H1 (cell line): ENCODE measurements around the gene KRTAP15-1. TPM values are rescaled to one million over a fixed set of nuclear protein-coding genes. Genes with fewer than 3 reads are reported as not detected.

Source experiments
- CTCF ChIA-PET: fragments of 300-600 bp; sonication (Branson Sonifier 250); formaldehyde crosslinking; loops from one replicate; lab custom pipeline; 2021; ENCODE audit not compliant: partially characterized antibody; lab: Charles Lee
- POLR2A ChIA-PET: fragments of 300-600 bp; sonication (Branson Sonifier 250); formaldehyde crosslinking; loops from one replicate; lab custom pipeline; 2021; ENCODE audit warnings: inconsistent platforms; ENCODE audit not compliant: partially characterized antibody; lab: Charles Lee
- DNase-seq, 2 experiments: peaks; one replicate each; pipeline versions ENCODE4 v3.0.0 to v3.0.0-alpha.2; 2010 to 2022; ENCODE audit warnings: low spot score in 2 of 2, low read depth in 1 of 2, mixed read lengths in 1 of 2
- FAIRE-seq: peaks from 2 replicates; lab custom pipeline; 2011; peaks lifted over from hg19 to GRCh38; lab: Jason Lieb, UNC
- H2AFZ ChIP-seq: 2 replicates; pipeline ENCODE4 v1.8.1; 2012; ENCODE audit warnings: low read length, inconsistent platforms
- H2AK5ac ChIP-seq: 2 replicates; pipeline ENCODE4 v1.6.1; 2013; ENCODE audit warnings: low read depth, low read length
- H2BK120ac ChIP-seq: replicated peaks from 2 replicates; pipeline ENCODE3; 2013; ENCODE audit warnings: low read depth, low read length, inconsistent platforms
- H2BK12ac ChIP-seq: 2 replicates; pipeline ENCODE4 v1.6.1; 2013; ENCODE audit warnings: low read depth, low read length
- H2BK15ac ChIP-seq: 2 replicates; pipeline ENCODE4 v1.6.1; 2013; ENCODE audit warnings: low read length
- H2BK20ac ChIP-seq: 2 replicates; pipeline ENCODE4 v1.6.1; 2013; ENCODE audit warnings: low read length
- H2BK5ac ChIP-seq: 2 replicates; pipeline ENCODE4 v1.6.1; 2013; ENCODE audit warnings: low read depth, low read length
- H3K14ac ChIP-seq: 2 replicates; pipeline ENCODE4 v1.6.1; 2013; ENCODE audit warnings: inconsistent platforms; ENCODE audit not compliant: insufficient read length
- H3K18ac ChIP-seq: 2 replicates; pipeline ENCODE4 v1.6.1; 2013; ENCODE audit warnings: low read length; ENCODE audit errors: extremely low read depth
- H3K23ac ChIP-seq: 2 replicates; pipeline ENCODE4 v1.6.1; 2013; ENCODE audit warnings: inconsistent platforms; ENCODE audit not compliant: insufficient read length
- H3K23me2 ChIP-seq: 2 replicates; pipeline ENCODE4 v1.6.1; 2013; ENCODE audit warnings: low read depth, low read length
- H3K27ac ChIP-seq: 2 replicates; pipeline ENCODE4 v1.6.1; 2011; ENCODE audit warnings: low read depth, low read length, inconsistent platforms
- H3K27me3 ChIP-seq, 4 experiments: replicated peaks in 1 of 4; 1 replicate in 1 of 4; 2 replicates in 3 of 4; pipeline versions ENCODE4 v1.6.1 to v1.8.1; 2011 to 2013; ENCODE audit warnings: low read length in 3 of 4, mild to moderate bottlenecking in 3 of 4, inconsistent platforms in 2 of 4, mixed read lengths in 2 of 4, moderate library complexity in 1 of 4; ENCODE audit not compliant: control insufficient read depth in 3 of 4, insufficient read depth in 3 of 4; ENCODE audit errors: extremely low read depth in 1 of 4
- H3K36me3 ChIP-seq, 4 experiments: 2 replicates each; pipeline versions ENCODE4 v1.6.1 to v1.8.1; 2011 to 2013; ENCODE audit warnings: mild to moderate bottlenecking in 4 of 4, low read length in 3 of 4, moderate library complexity in 2 of 4, control low read depth in 1 of 4, inconsistent platforms in 1 of 4; ENCODE audit not compliant: insufficient read depth in 4 of 4, control insufficient read depth in 2 of 4
- H3K4ac ChIP-seq: replicated peaks from 2 replicates; pipeline ENCODE3; 2013; ENCODE audit warnings: low read length, low read depth, mixed read lengths, inconsistent platforms; ENCODE audit not compliant: insufficient read length
- H3K4me1 ChIP-seq, 4 experiments: replicated peaks in 1 of 4; 1 replicate in 1 of 4; 2 replicates in 3 of 4; pipeline versions ENCODE4 v1.6.1 to v1.8.1; 2011 to 2013; ENCODE audit warnings: low read length in 3 of 4, inconsistent platforms in 2 of 4, mixed read lengths in 1 of 4; ENCODE audit not compliant: insufficient read depth in 4 of 4, control insufficient read depth in 3 of 4
- H3K4me2 ChIP-seq, 2 experiments: 2 replicates each; pipeline versions ENCODE4 v1.6.1 to v1.8.1; 2011 to 2013; ENCODE audit warnings: low read depth in 2 of 2, low read length in 2 of 2, control low read depth in 1 of 2, inconsistent platforms in 1 of 2, mild to moderate bottlenecking in 1 of 2; ENCODE audit not compliant: insufficient read depth in 1 of 2
- H3K4me3 ChIP-seq, 4 experiments: fragments of 200-600, 300-600 bp in 1 of 4; sonication (generic), shearing (Covaris generic), sonication (Bioruptor Twin) in 1 of 4; 2 replicates each; pipeline versions ENCODE4 v1.5.1 to v1.8.1; 2011 to 2016; ENCODE audit warnings: low read length in 4 of 4, low read depth in 3 of 4, control low read depth in 2 of 4, inconsistent platforms in 2 of 4, mild to moderate bottlenecking in 2 of 4, mixed read lengths in 1 of 4, moderate library complexity in 1 of 4; ENCODE audit not compliant: insufficient read depth in 2 of 4; ENCODE audit errors: extremely low read depth in 1 of 4
- H3K56ac ChIP-seq: replicated peaks from 2 replicates; pipeline ENCODE3; 2013; ENCODE audit warnings: low read depth, mild to moderate bottlenecking, mixed read lengths, low read length, inconsistent platforms; ENCODE audit not compliant: insufficient read length
- H3K79me1 ChIP-seq: 2 replicates; pipeline ENCODE4 v1.6.1; 2013; ENCODE audit warnings: low read depth, low read length, control low read depth
- H3K79me2 ChIP-seq, 2 experiments: 2 replicates each; pipeline versions ENCODE4 v1.6.1 to v1.8.1; 2012 to 2013; ENCODE audit warnings: low read length in 2 of 2, mild to moderate bottlenecking in 2 of 2, inconsistent platforms in 1 of 2; ENCODE audit not compliant: insufficient read depth in 2 of 2, control insufficient read depth in 1 of 2
- H3K9ac ChIP-seq, 4 experiments: replicated peaks in 1 of 4; 1 replicate in 1 of 4; 2 replicates in 3 of 4; pipeline versions ENCODE4 v1.6.1 to v1.8.1; 2011 to 2013; ENCODE audit warnings: low read depth in 3 of 4, low read length in 3 of 4, control low read depth in 2 of 4, mild to moderate bottlenecking in 2 of 4, moderate library complexity in 2 of 4, inconsistent platforms in 1 of 4; ENCODE audit errors: extremely low read depth in 1 of 4
- H3K9me3 ChIP-seq, 2 experiments: 2 replicates each; pipeline versions ENCODE4 v1.6.1 to v1.8.1; 2012 to 2013; ENCODE audit warnings: mild to moderate bottlenecking in 2 of 2, moderate library complexity in 2 of 2, control low read depth in 1 of 2, inconsistent platforms in 1 of 2, low read depth in 1 of 2, low read length in 1 of 2, mixed read lengths in 1 of 2; ENCODE audit not compliant: insufficient read depth in 2 of 2
- H4K20me1 ChIP-seq, 2 experiments: replicated peaks in 1 of 2; 2 replicates each; pipeline versions ENCODE3 to v1.8.1; 2011 to 2013; ENCODE audit warnings: inconsistent platforms in 2 of 2, low read length in 2 of 2, mild to moderate bottlenecking in 1 of 2; ENCODE audit not compliant: insufficient read depth in 2 of 2, control insufficient read depth in 1 of 2
- H4K5ac ChIP-seq: 2 replicates; pipeline ENCODE4 v1.6.1; 2013; ENCODE audit warnings: low read length, low read depth, mixed read lengths, inconsistent platforms; ENCODE audit not compliant: insufficient read length
- H4K8ac ChIP-seq: 2 replicates; pipeline ENCODE4 v1.8.0; 2013; ENCODE audit warnings: mild to moderate bottlenecking, moderate library complexity, low read length, inconsistent platforms; ENCODE audit not compliant: insufficient read depth; ENCODE audit errors: extremely low read depth
- H4K91ac ChIP-seq: replicated peaks from 2 replicates; pipeline ENCODE3; 2013; ENCODE audit warnings: low read length, mixed read lengths, inconsistent platforms; ENCODE audit not compliant: insufficient read length
- BCL11A ChIP-seq, 2 experiments: IDR thresholded peaks; one replicate each; pipeline ENCODE4 v1.6.1; 2011; ENCODE audit warnings: low read depth in 2 of 2, low read length in 2 of 2, mild to moderate bottlenecking in 2 of 2
- CTCF ChIP-seq, 3 experiments: IDR thresholded peaks; 1 replicate in 2 of 3; 2 replicates in 1 of 3; pipeline versions ENCODE4 v1.5.1 to v1.6.1; 2011; ENCODE audit warnings: low read length in 3 of 3, mild to moderate bottlenecking in 3 of 3, inconsistent platforms in 2 of 3, low read depth in 1 of 3, moderate library complexity in 1 of 3; ENCODE audit not compliant: insufficient read depth in 1 of 3; ENCODE audit errors: control extremely low read depth in 1 of 3
- EGR1 ChIP-seq: IDR thresholded peaks from 2 replicates; pipeline ENCODE4 v1.6.1; 2011; ENCODE audit warnings: low read depth, low read length, borderline replicate concordance
- GABPA ChIP-seq: IDR thresholded peaks from 2 replicates; pipeline ENCODE4 v1.6.1; 2011; ENCODE audit warnings: mild to moderate bottlenecking, low read length, moderate library complexity, borderline replicate concordance; ENCODE audit not compliant: insufficient read depth
- KDM1A ChIP-seq: fragments of 200-600, 300-600 bp; sonication (generic); IDR thresholded peaks from 2 replicates; pipeline ENCODE4 v1.7.1; 2016; ENCODE audit warnings: mild to moderate bottlenecking, low read length, borderline replicate concordance
- NRF1 ChIP-seq: IDR thresholded peaks from 2 replicates; pipeline ENCODE4 v1.6.1; 2011; ENCODE audit warnings: mild to moderate bottlenecking, low read depth, low read length, improper control_type of control experiment
- POLR2A ChIP-seq, 2 experiments: IDR thresholded peaks; 1 replicate in 1 of 2; 2 replicates in 1 of 2; pipeline ENCODE4 v1.6.1; 2011; ENCODE audit warnings: low read depth in 2 of 2, low read length in 2 of 2, mild to moderate bottlenecking in 2 of 2; ENCODE audit errors: control extremely low read depth in 1 of 2
- RBBP5 ChIP-seq: IDR thresholded peaks from 2 replicates; pipeline ENCODE4 v1.7.1; 2012; ENCODE audit warnings: low read depth, mild to moderate bottlenecking, inconsistent platforms, low read length, moderate library complexity, borderline replicate concordance
- SRF ChIP-seq: IDR thresholded peaks from 2 replicates; pipeline ENCODE4 v1.6.1; 2011; ENCODE audit warnings: mild to moderate bottlenecking, low read depth, low read length, moderate library complexity
- TBP ChIP-seq: IDR thresholded peaks from 2 replicates; pipeline ENCODE4 v1.6.1; 2011; ENCODE audit warnings: low read depth, low read length, improper control_type of control experiment
- TEAD4 ChIP-seq: IDR thresholded peaks from 2 replicates; pipeline ENCODE4 v1.6.1; 2012; ENCODE audit warnings: low read depth, low read length, inconsistent platforms, mixed read lengths
- WGBS, 2 experiments: shearing (Covaris generic) in 1 of 2; methylation state at CpG; one replicate each; pipeline versions ENCODE4 v1.1.6 to v1.1.7; 2013 to 2015; ENCODE audit warnings: low lambda C conversion rate in 2 of 2, mixed read lengths in 2 of 2, inconsistent platforms in 1 of 2, low coverage in 1 of 2, missing lambda C conversion rate in 1 of 2; ENCODE audit not compliant: insufficient replicate concordance in 2 of 2, insufficient coverage in 1 of 2, insufficient read length in 1 of 2; ENCODE audit errors: extremely low coverage in 1 of 2, missing lambda C conversion rate in 1 of 2; 5-methylcytosine and 5-hydroxymethylcytosine counted together
- polyA plus RNA-seq, 7 experiments: library from polyadenylated mRNA; depleted of rRNA in 3 of 7; stranded (reverse) in 5 of 7; unstranded in 2 of 7; fragments of >200 nt in 5 of 7; fragments of 200-250 nt in 2 of 7; gene quantifications; 1 replicate in 5 of 7; 2 replicates in 1 of 7; 4 replicates in 1 of 7; pipeline versions ENCODE4 v1.2.1 to v1.2.3, GENCODE V29; 2011 to 2013; ENCODE audit warnings: missing spikeins in 2 of 7, mixed read lengths in 2 of 7
- total RNA-seq: library from RNA; stranded (reverse); fragmentation: NEBNext Ultra II Directional; extraction: Animal tissue kit (Norgen Biotek cat#: 25700); gene quantifications from 2 replicates; pipeline ENCODE4 v1.2.1, GENCODE V29; 2021
- TF ChIP-seq, protein P1 (sequence below): IDR thresholded peaks from 2 replicates; pipeline ENCODE4 v1.6.1; 2012; ENCODE audit warnings: inconsistent platforms

KRTAP15-1 gene
- total and polyA plus RNA-seq, 2 of the 8 experiments (the other 6 are each of a cell fraction or from before 2014, with no cell fraction given), result not detected

DNA sequence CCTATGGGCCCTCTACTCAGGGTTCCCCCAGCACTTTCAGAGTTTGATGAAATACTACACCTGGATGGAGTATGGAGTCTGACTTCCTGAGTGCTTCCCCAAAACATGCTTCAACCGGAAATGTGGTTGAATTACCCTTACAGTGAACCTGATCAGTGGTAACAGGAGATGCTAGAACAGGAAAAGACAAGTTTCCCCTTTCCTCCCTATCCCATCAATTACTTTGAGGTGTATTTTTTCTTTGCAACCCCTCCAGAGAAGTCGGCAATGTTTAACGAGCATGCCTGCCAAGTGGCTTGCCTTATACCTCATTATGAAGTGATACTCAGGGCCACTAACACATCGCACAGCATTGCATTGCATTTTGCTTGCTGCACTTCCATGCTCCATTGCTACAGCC lies 7.0 kb downstream of the KRTAP15-1 start:
- Histone ChIP-seq H3K14ac (no peak overlapping the region), H3K9me3 (no peaks in the 10 kb centered on the region), H4K20me1 (no peaks in the 10 kb centered on the region), H3K4ac (no peak overlapping the region), H2BK12ac (no peak overlapping the region), H2AK5ac (no peak overlapping the region), H3K18ac (no peak overlapping the region), H3K23ac (no peak overlapping the region), H4K5ac (no peak overlapping the region), H3K79me1 (no peaks in the 10 kb centered on the region), H3K36me3 (no peaks in the 10 kb centered on the region), H2BK5ac (no peak overlapping the region), H3K4me2 (no peak overlapping the region), H2BK20ac (no peak overlapping the region), H2AFZ (0 out of 2 replicates have a peak overlapping the region, but pooled peaks have one; percentile 46), H3K79me2 (no peaks in the 10 kb centered on the region), H4K91ac (no peak overlapping the region), H2BK15ac (no peak overlapping the region), H3K56ac (no peak overlapping the region), H3K4me1 (no peaks in the 10 kb centered on the region; a peak in 2 of 7 replicates), H3K27me3 (no peaks in the 10 kb centered on the region), H3K23me2 (no peaks in the 10 kb centered on the region), H2BK120ac (no peak overlapping the region), H3K27ac (no peak overlapping the region), H3K9ac (no peak overlapping the region), H3K4me3 (no peak overlapping the region), H4K8ac (no peak overlapping the region)
- DNase-seq (no peak), FAIRE-seq (no peak)
- ChIA-PET CTCF (interaction anchor here (1.4 kb wide), 1 partner anchor 13 kb away, joined by 3 read pairs; no protein-coding TSS in a partner anchor), POLR2A (no interaction called here)
- WGBS, 2 experiments, result 66% methylated on average over 4 of the region's 4 CpGs; no CpG with 5 or more reads in 1 of the 2 experiments
- TF ChIP-seq KDM1A (no peak), NRF1 (no peak), BCL11A (IDR thresholded peaks at IDR 0.05; ENCODE audit: low read depth in 2 of 2, low read length in 2 of 2) (no peak), CTCF (IDR thresholded peaks at IDR 0.05; ENCODE audit: control extremely low read depth in 1 of 3, insufficient read depth in 1 of 3, low read depth in 1 of 3, low read length in 3 of 3) (no peak), EGR1 (no peak), TBP (no peak), SRF (no peak), POLR2A (IDR thresholded peaks at IDR 0.05; ENCODE audit: control extremely low read depth in 1 of 2, low read depth in 2 of 2, low read length in 2 of 2) (no peak), GABPA (no peak), RBBP5 (no peak), TEAD4 (no peak)
- TF ChIP-seq, protein P1, sequence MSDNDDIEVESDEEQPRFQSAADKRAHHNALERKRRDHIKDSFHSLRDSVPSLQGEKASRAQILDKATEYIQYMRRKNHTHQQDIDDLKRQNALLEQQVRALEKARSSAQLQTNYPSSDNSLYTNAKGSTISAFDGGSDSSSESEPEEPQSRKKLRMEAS, result no peak
